ENCODE data around the gene RFX8. TPM values are rescaled to one million over a fixed set of nuclear protein-coding genes. Genes with fewer than 3 reads are reported as not detected.

RFX8 gene
- total RNA-seq, 6 experiments from 2014 or later = 2.8 to 8.0 (median 5.3) TPM

- Mint-ChIP-seq H3K9me3 (no peaks in the 10 kb centered on the region), H3K4me1 (ENCODE audit: low read depth) (peaks cover 7% of the 10 kb centered on the region), H3K4me3 (no peak overlapping the region), H3K27ac (no peak overlapping the region), H3K27me3 (ENCODE audit: insufficient read depth) (peaks cover 6% of the 10 kb centered on the region), H3K36me3 (ENCODE audit: low read depth) (no peaks in the 10 kb centered on the region)
- TF ChIP-seq CTCF (IDR thresholded peaks at IDR 0.05) = no peak
- no peak for DNase-seq
These were observed 102.1 kb downstream of the RFX8 start for GRCh38 chr2:101372792-101373191.

GRCh38 chr2:101371636-101372035, 103.3 kb downstream of the RFX8 start:
- H3K27me3 Mint-ChIP-seq (ENCODE audit: insufficient read depth) = peaks cover 6% of the 10 kb centered on the region
- no peak for TF ChIP-seq CTCF (IDR thresholded peaks at IDR 0.05)
- H3K36me3 Mint-ChIP-seq (ENCODE audit: low read depth) = no peaks in the 10 kb centered on the region
- no peaks in the 10 kb centered on the region for H3K9me3 Mint-ChIP-seq
- no peak for DNase-seq
- no peak overlapping the region; the same call in 1 of the 2 replicates for H3K4me3 Mint-ChIP-seq
- no peak overlapping the region for H3K27ac Mint-ChIP-seq
- peaks cover 7% of the 10 kb centered on the region for H3K4me1 Mint-ChIP-seq (ENCODE audit: low read depth)

GRCh38 chr2:101369100-101369499, 105.8 kb downstream of the RFX8 start:
- TF ChIP-seq CTCF (IDR thresholded peaks at IDR 0.05) = no peak
- Mint-ChIP-seq H3K27ac (no peak overlapping the region), H3K36me3 (ENCODE audit: low read depth) (no peaks in the 10 kb centered on the region), H3K9me3 (no peaks in the 10 kb centered on the region), H3K27me3 (ENCODE audit: insufficient read depth) (peaks cover 18% of the 10 kb centered on the region), H3K4me1 (ENCODE audit: low read depth) (peaks cover 7% of the 10 kb centered on the region), H3K4me3 (no peak overlapping the region)
- DNase-seq = no peak

GRCh38 chr2:101368376-101368775, 106.5 kb downstream of the RFX8 start:
- Mint-ChIP-seq H3K27me3 (ENCODE audit: insufficient read depth) (peaks cover 20% of the 10 kb centered on the region), H3K36me3 (ENCODE audit: low read depth) (no peaks in the 10 kb centered on the region), H3K9me3 (no peaks in the 10 kb centered on the region), H3K4me3 (no peak overlapping the region), H3K27ac (no peak overlapping the region), H3K4me1 (ENCODE audit: low read depth) (peaks cover 7% of the 10 kb centered on the region)
- no peak for DNase-seq
- TF ChIP-seq CTCF (IDR thresholded peaks at IDR 0.05) = no peak

GRCh38 chr2:101367508-101367907, 107.4 kb downstream of the RFX8 start:
- no peak overlapping the region for H3K4me3 Mint-ChIP-seq
- no peak for DNase-seq
- H3K36me3 Mint-ChIP-seq (ENCODE audit: low read depth) = no peaks in the 10 kb centered on the region
- TF ChIP-seq CTCF (IDR thresholded peaks at IDR 0.05) = no peak
- peaks cover 7% of the 10 kb centered on the region for H3K4me1 Mint-ChIP-seq (ENCODE audit: low read depth)
- H3K27ac Mint-ChIP-seq = no peak overlapping the region
- no peaks in the 10 kb centered on the region for H3K9me3 Mint-ChIP-seq
- H3K27me3 Mint-ChIP-seq (ENCODE audit: insufficient read depth) = peaks cover 23% of the 10 kb centered on the region

- Mint-ChIP-seq H3K9me3 (no peaks in the 10 kb centered on the region), H3K36me3 (ENCODE audit: low read depth) (no peaks in the 10 kb centered on the region), H3K27ac (no peak overlapping the region), H3K27me3 (ENCODE audit: insufficient read depth) (peaks cover 34% of the 10 kb centered on the region), H3K4me3 (no peak overlapping the region), H3K4me1 (ENCODE audit: low read depth) (peaks cover 5% of the 10 kb centered on the region)
- no peak for TF ChIP-seq CTCF (IDR thresholded peaks at IDR 0.05)
- no peak for DNase-seq
These were observed 110.0 kb downstream of the RFX8 start for GRCh38 chr2:101364878-101365277.
